ENCODE results near the gene DESI1. TPM values are rescaled to one million over a fixed set of nuclear protein-coding genes. Genes with fewer than 3 reads are reported as not detected.

The DESI1 gene
- total RNA-seq, 4 donors from 2014 or later: 18.2 to 77.7 (median 21.4) TPM

DNA sequence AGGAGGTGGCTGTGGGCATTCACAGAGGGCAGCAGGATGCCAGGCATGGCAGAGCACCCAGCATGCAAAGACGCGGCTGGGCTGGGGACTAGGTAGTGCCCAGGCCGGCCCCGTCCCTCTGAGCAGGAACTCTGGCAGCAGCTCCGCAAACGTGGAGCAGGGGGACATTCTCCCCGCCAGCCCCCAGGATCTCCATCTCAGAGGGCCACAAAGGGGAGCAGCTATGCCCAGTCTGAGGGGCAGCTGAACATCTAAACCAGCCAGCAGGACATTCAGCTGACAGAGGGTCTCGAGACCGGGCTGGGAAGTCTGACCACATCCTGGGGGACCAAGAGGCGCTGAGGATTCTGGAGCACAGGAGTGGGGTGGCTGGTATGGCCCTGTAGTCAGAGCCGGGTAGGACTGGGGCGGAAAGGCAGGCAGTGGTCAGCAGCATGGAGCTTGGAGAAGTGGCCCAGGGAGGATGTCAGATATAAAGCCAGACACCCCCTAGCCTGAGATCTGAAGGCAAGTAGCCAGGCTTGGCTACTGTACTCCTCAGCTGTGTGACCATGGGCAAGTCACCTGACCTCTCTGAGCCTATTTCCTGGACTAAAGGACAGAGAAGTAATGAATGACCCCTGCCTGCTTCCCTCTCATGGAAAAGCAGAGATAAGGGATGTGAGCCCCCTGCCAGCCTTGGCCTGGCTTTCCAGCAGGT lies 41.4 kb downstream of the DESI1 start:
- TF ChIP-seq POLR2A (IDR thresholded peaks at IDR 0.05) (no peak), EP300 (IDR thresholded peaks at IDR 0.05) (no peak), POLR2AphosphoS5 (IDR thresholded peaks at IDR 0.05) (no peak)
- TF ChIP-seq, protein P1, sequence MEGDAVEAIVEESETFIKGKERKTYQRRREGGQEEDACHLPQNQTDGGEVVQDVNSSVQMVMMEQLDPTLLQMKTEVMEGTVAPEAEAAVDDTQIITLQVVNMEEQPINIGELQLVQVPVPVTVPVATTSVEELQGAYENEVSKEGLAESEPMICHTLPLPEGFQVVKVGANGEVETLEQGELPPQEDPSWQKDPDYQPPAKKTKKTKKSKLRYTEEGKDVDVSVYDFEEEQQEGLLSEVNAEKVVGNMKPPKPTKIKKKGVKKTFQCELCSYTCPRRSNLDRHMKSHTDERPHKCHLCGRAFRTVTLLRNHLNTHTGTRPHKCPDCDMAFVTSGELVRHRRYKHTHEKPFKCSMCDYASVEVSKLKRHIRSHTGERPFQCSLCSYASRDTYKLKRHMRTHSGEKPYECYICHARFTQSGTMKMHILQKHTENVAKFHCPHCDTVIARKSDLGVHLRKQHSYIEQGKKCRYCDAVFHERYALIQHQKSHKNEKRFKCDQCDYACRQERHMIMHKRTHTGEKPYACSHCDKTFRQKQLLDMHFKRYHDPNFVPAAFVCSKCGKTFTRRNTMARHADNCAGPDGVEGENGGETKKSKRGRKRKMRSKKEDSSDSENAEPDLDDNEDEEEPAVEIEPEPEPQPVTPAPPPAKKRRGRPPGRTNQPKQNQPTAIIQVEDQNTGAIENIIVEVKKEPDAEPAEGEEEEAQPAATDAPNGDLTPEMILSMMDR (IDR thresholded peaks at IDR 0.05): no peak
- H3K27ac ChIP-seq: no peak overlapping the region
- whole genome bisulfite sequencing, 2 donors (ENCODE audit: low coverage in 1 of 2): 81% methylated on average over 4 of the region's 12 CpGs; no CpG with 5 or more reads in 1 of the 2 donors
- no peak for ATAC-seq
- no peaks in the 10 kb centered on the region for H3K9me3 ChIP-seq
- peaks cover 0 to 85% of the 10 kb centered on the region in 2 donors for H3K36me3 ChIP-seq
- H3K4me3 ChIP-seq: no peak overlapping the region
- no peaks in the 10 kb centered on the region for H3K27me3 ChIP-seq
- peaks cover 0 to 13% (median 5%) of the 10 kb centered on the region in 3 donors for H3K4me1 ChIP-seq

DNA sequence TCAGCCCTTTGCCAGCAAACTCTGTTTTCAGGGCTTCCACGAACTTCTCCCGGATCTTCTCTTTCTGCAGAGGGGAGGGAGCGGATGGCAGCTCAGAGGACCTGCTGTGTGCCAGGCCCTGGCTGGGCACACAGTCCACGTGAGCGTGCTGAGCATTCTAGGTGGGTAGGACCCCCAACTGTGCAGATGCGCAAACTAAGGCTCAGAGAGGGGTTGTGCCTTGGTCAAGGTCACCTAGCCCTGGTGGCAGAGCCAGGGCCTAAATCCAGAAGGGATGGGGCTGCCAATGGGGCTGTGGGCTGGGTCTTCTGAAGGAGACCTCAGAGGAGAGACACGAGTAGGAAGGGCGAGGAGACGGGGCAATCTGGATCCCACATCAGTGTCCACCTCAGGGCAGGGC lies 42.0 kb downstream of the DESI1 start:
- 90% methylated on average over 3 of the region's 9 CpGs; no CpG with 5 or more reads in 1 of the 2 donors for WGBS, 2 donors (ENCODE audit: low coverage in 1 of 2)
- H3K9me3 ChIP-seq: no peaks in the 10 kb centered on the region
- TF ChIP-seq, protein P1 (IDR thresholded peaks at IDR 0.05): no peak
- no peak for TF ChIP-seq POLR2AphosphoS5 (IDR thresholded peaks at IDR 0.05)
- H3K27ac ChIP-seq: no peak overlapping the region
- ATAC-seq: no peak
- no peak overlapping the region for H3K4me3 ChIP-seq
- peaks cover 0 to 19% (median 5%) of the 10 kb centered on the region in 3 donors for H3K4me1 ChIP-seq
- no peaks in the 10 kb centered on the region for H3K27me3 ChIP-seq
- H3K36me3 ChIP-seq: peaks cover 0 to 79% of the 10 kb centered on the region in 2 donors

DNA sequence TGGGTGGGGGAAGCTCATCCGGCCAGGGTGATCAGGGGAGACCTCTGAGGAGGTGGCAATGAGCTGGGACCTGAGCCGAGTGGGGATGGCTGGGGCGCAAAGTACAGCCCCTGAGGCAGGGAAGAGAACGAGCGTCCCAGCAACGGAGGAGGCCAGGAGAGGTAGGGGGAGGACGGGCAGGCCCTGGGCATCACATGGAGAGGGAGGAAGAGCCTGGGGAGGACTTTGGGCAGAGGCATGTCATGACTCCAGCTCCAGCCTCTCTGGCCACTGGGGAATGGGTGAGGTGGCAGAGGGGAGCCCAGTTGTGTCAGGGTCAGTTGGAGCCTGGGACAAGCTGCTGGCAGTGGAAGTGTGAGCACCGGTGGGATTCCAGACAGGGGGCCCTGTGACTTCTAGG lies 42.7 kb downstream of the DESI1 start:
- TF ChIP-seq POLR2A (IDR thresholded peaks at IDR 0.05) (no peak), POLR2AphosphoS5 (IDR thresholded peaks at IDR 0.05) (no peak)
- TF ChIP-seq, protein P1 (IDR thresholded peaks at IDR 0.05): no peak
- Histone ChIP-seq H3K4me3 (no peak overlapping the region), H3K36me3 (peaks cover 0 to 72% of the 10 kb centered on the region in 2 donors), H3K9me3 (no peaks in the 10 kb centered on the region), H3K27ac (no peak overlapping the region), H3K27me3 (no peaks in the 10 kb centered on the region), H3K4me1 (peaks cover 0 to 19% (median 5%) of the 10 kb centered on the region in 3 donors)
- WGBS, 2 donors (ENCODE audit: low coverage in 1 of 2): 86 to 100% methylated on average over 1 to 7 of the region's 8 CpGs
- ATAC-seq: no peak

DNA sequence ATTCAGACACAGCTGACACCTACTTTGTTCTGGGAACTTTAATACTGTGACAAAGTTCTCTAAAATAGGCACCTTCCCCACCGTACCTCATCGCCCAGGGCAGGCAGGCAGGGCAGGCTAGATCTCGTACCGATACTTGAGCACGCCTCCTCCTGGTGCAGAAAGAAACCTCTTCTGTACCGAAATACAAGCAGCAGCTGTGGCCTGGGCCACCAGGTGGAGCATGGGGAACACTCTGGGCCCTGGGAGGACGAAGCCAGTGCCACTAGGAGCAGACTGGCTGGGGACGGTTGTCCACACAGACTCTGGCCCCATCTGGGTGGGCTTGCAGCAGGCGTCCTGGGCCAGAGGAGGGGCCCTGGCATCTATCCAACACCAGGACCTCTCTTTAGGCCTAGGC lies 44.0 kb downstream of the DESI1 start:
- Histone ChIP-seq H3K27me3 (no peaks in the 10 kb centered on the region), H3K36me3 (peaks cover 0 to 59% of the 10 kb centered on the region in 2 donors), H3K4me3 (no peak overlapping the region), H3K27ac (peak overlapping the region in 1 of 4 donors; percentile 1), H3K4me1 (peaks cover 0 to 19% (median 5%) of the 10 kb centered on the region in 3 donors), H3K9me3 (no peaks in the 10 kb centered on the region)
- ATAC-seq: peak; percentile 41
- TF ChIP-seq, protein P1 (IDR thresholded peaks at IDR 0.05): peak in 3 of 4 experiments; percentile 58 to 75 (median 65)
- TF ChIP-seq EP300 (IDR thresholded peaks at IDR 0.05): no peak
- no CpG with 5 or more reads among the region's 9 CpGs for WGBS, 2 donors (ENCODE audit: low coverage in 1 of 2)

DNA sequence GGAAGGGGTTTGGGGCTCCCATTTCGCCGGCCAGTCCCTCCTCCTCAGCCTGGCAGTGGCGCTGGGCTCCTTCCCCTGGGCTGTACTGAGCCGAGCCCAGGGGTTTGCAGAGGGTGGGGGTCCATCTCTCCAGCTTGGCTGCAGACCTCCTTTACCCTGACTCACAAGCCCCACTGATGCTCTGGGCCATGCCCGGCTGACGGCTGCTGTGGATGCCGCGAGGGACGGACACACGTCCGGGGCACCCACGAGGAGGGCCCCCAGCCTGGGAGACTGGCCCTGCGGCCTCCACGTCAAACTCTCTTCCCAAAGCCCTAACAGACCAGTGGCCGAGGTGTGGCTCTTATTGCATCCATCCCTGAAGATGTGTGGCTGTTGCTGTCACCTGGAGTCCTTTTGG lies 45.3 kb downstream of the DESI1 start:
- H3K4me1 ChIP-seq: peaks cover 0 to 19% (median 5%) of the 10 kb centered on the region in 3 donors
- no peaks in the 10 kb centered on the region for H3K9me3 ChIP-seq
- H3K36me3 ChIP-seq: peaks cover 0 to 47% of the 10 kb centered on the region in 2 donors
- no peak overlapping the region for H3K4me3 ChIP-seq
- no peak for ATAC-seq
- 20 to 95% methylated on average over 1 to 3 of the region's 15 CpGs for WGBS, 2 donors (ENCODE audit: low coverage in 1 of 2)
- H3K27me3 ChIP-seq: no peaks in the 10 kb centered on the region
- peak overlapping the region in 3 of 4 donors; percentile 53 to 71 (median 62) for H3K27ac ChIP-seq
- TF ChIP-seq, protein P1 (IDR thresholded peaks at IDR 0.05): no peak
- TF ChIP-seq POLR2AphosphoS5 (IDR thresholded peaks at IDR 0.05): no peak
- TF ChIP-seq EP300 (IDR thresholded peaks at IDR 0.05): no peak
- TF ChIP-seq POLR2A (IDR thresholded peaks at IDR 0.05): no peak
